ENCODE measurements around the gene ATP6V1C2.

DNA sequence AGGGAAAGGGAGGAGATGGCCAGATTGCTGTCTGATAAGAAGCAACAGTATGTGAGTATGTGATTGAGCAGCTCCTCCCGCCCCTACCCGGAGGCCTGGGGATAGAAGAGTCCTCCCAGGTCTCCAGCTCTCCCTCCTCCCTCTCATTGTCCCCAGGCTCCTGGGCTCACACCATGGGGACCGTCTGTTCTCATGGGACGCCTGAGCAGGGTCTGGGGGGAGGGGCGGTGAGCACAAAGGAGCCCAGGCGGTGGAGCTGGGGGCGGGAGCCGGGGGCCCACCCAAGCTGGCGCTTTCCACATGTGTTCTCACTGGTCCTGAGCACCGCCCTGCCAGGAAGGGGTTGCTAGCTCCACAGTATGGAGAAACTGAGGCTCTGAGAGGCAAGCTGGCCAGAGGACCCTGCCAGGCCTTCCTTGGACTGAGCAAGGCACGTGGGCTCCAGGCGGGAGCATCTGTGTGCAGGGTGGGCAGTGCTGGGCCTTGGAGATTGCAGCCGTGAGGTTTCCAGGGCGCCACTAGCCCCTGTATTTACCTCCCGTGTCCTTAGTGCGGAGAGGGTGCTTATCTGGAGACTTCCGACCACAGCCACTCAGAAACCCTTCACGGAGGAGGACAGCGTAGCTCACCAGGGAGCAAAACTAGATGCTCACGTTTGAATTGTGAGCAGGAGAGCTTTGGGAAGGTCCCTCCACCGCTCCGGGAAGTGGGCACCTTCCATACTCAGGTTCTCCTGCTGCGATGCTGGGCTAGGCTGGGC, 53.8 kb downstream of the ATP6V1C2 start:
- TF ChIP-seq EZH2 (IDR thresholded peaks at IDR 0.05; ENCODE audit: borderline replicate concordance, low read length): no peak
- TF ChIP-seq, protein P1, sequence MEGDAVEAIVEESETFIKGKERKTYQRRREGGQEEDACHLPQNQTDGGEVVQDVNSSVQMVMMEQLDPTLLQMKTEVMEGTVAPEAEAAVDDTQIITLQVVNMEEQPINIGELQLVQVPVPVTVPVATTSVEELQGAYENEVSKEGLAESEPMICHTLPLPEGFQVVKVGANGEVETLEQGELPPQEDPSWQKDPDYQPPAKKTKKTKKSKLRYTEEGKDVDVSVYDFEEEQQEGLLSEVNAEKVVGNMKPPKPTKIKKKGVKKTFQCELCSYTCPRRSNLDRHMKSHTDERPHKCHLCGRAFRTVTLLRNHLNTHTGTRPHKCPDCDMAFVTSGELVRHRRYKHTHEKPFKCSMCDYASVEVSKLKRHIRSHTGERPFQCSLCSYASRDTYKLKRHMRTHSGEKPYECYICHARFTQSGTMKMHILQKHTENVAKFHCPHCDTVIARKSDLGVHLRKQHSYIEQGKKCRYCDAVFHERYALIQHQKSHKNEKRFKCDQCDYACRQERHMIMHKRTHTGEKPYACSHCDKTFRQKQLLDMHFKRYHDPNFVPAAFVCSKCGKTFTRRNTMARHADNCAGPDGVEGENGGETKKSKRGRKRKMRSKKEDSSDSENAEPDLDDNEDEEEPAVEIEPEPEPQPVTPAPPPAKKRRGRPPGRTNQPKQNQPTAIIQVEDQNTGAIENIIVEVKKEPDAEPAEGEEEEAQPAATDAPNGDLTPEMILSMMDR (IDR thresholded peaks at IDR 0.05; ENCODE audit: low read length): no peak
